Ecto neural progenitor cell (in vitro differentiated cells): ENCODE measurements around the gene LSM6.

ENCODE experiments used
- DNase-seq: peaks from one replicate; pipeline ENCODE4 v3.0.0-alpha.2; 2018; ENCODE audit warnings: low spot score

LSM6 gene

GRCh38 chr4:146186596-146186995, 11.1 kb downstream of the LSM6 start:
- DNase-seq, result no peak

DNA sequence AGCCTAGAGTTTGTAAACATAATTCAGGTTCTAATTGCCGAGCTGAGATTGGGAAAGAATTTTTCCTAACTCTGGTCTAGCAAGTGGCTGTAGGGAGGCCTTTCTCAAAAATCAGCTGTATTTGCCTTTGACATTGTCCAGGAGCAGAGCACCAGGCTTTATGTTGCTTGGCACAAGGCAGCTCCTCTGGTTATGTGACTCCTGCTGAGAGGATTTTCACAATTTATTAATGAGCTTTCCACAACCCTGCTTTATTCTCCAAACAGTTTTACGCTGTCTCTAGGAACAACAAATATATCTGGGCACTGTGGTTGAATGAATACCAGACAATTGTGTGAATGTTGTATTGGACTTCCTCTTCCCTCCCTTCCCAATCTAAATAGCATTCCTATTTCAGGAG, 14.9 kb downstream of the LSM6 start:
- DNase-seq, result no peak

- no peak for DNase-seq
These were observed 16.4 kb downstream of the LSM6 start for GRCh38 chr4:146191766-146192458.

GRCh38 chr4:146193628-146194027, 18.1 kb downstream of the LSM6 start:
- no peak for DNase-seq

- DNase-seq, result no peak
These were observed 18.7 kb downstream of the LSM6 start for GRCh38 chr4:146194212-146194611.

GRCh38 chr4:146202665-146203064, 27.1 kb downstream of the LSM6 start:
- no peak for DNase-seq

DNA sequence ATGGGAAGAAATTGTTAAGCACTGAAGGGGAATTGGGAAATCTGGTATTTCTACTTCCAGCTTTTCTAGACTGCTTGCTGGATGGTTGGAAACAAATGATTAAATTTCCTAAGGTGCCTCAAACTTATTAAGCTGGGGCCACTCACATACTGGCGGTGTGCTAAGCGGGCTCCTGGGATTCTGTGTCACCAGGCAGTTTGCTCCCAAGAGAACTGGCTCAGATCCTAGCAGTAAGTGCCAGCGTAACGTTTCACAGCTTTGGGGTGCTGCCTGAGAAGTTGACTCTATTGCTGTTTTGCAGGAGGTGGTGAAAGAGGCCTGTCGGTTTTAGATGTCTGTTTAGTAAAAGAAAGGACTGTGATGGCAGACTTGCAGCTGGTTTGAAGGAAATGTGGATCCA, 31.9 kb downstream of the LSM6 start:
- no peak for DNase-seq

DNA sequence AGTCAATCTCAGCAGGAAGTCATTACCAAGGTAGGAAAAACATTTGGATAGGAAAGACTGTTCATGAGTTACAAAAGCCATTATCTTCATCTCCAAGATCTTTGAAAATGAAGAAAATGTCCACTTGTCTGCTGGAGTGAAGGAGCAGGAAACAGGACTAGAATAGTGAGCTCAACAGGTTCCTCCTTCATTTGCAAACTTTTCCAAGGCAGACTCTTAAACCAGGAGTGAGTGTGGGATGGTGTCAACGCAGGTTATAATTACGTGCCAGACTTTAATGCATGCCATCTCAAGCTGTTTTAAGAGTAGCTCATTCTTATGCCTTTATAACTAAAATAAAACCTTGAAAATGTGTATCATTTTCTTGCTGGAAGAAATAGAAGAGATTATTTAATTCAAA, 35.4 kb downstream of the LSM6 start:
- no peak for DNase-seq

GRCh38 chr4:146211440-146211839, 35.9 kb downstream of the LSM6 start:
- no peak for DNase-seq

- DNase-seq, result no peak
These were observed 37.3 kb downstream of the LSM6 start for GRCh38 chr4:146212781-146213180.

GRCh38 chr4:146214238-146214637, 38.7 kb downstream of the LSM6 start, which contains the start of gene REELD1:
TSS of gene REELD1 (plus strand) at chr4:146214538. CDS start at chr4:146216953, 2,415 bp downstream.
- no peak for DNase-seq

GRCh38 chr4:146222313-146222712, 46.8 kb downstream of the LSM6 start:
- no peak for DNase-seq

- DNase-seq, result peak; percentile 30
These were observed 48.9 kb downstream of the LSM6 start for GRCh38 chr4:146224326-146224966.

DNA sequence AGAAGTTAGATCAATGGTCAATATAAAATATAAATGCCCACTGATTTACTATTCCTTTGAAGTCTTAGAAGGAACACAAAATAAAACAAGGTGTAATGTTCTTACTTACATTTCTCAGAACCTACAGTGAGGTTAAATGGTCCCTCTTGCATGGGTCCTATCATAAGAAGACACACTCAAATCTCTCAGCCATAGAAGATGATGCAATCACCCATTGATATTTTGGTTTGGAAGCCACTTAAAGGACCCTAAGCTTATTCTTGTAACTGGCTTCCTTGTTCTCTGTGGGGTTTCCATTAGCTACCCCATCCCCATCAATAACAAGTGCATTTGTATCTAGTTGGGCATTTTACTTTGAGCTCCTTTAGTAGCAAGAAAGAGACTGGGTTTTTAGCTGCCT, 53.9 kb downstream of the LSM6 start:
- DNase-seq, result no peak

GRCh38 chr4:146232131-146232722, 56.7 kb downstream of the LSM6 start:
- DNase-seq, result no peak

DNA sequence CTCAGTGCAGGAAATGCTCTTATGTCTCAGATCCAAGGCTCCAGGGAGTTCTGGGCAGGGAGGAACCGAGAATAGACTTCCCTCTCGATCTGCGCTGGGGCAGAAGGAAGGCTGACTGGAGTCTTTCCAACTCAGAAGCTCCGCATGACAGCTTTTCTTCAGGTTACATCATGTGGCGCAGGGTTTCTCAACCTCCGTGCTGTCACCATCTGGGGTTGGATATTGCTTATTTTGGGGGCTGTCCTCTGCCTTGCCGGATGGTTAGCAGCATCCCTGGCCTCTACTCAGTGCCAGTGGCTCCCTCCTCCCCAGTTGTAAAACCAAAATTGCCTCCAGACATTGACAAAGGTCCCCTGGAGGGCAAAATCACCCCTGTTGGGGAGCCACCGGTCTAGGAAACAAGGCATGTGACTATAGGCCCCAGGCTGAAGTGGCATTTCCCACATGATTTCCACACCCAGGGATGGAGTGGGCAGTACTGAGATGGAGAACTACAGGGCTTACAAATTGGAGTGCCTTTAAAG, 60.2 kb downstream of the LSM6 start:
- DNase-seq, result peak; percentile 28

- no peak for DNase-seq
These were observed 60.7 kb downstream of the LSM6 start for GRCh38 chr4:146236216-146236615.

DNA sequence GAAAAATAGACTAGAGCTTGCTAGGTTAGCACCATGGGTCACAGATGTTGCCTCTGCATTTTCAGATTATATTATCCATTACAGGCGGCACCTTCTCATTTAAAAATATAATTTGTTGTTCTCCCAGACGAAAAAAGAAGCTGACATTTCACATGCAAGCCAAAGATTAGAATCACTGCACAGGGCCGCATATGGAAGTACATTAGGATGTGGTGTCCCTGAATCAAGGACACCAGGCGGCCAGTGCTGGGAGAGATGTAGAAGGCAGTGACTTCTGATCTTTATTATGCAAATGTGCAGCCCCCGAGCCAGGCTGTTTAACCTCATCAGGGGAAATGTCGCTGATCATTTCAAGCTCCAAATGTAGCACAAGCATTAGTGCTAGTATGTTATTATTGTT, 61.6 kb downstream of the LSM6 start:
- no peak for DNase-seq

- no peak for DNase-seq
These were observed 62.6 kb downstream of the LSM6 start for GRCh38 chr4:146238107-146238506.
